CD1c-positive myeloid dendritic cell (primary cell): ENCODE measurements around the gene FAM229B.

Source experiments
- DNase-seq: peaks from one replicate; pipeline ENCODE4 v3.0.0-alpha.2; 2016; ENCODE audit errors: extremely low spot score

Gene FAM229B

GRCh38 chr6:112141707-112142106 is 54.3 kb downstream of the FAM229B start:
- no peak for DNase-seq

GRCh38 chr6:112144145-112144926 is 56.9 kb downstream of the FAM229B start:
- no peak for DNase-seq

- no peak for DNase-seq
Measured at GRCh38 chr6:112145080-112145573, 57.7 kb downstream of the FAM229B start.

- no peak for DNase-seq
Measured at GRCh38 chr6:112148103-112148502, 60.7 kb downstream of the FAM229B start.

- no peak for DNase-seq
Measured at GRCh38 chr6:112149236-112149635, 61.8 kb downstream of the FAM229B start.

- DNase-seq, result no peak
Measured at GRCh38 chr6:112149719-112150263, 62.4 kb downstream of the FAM229B start.

DNA sequence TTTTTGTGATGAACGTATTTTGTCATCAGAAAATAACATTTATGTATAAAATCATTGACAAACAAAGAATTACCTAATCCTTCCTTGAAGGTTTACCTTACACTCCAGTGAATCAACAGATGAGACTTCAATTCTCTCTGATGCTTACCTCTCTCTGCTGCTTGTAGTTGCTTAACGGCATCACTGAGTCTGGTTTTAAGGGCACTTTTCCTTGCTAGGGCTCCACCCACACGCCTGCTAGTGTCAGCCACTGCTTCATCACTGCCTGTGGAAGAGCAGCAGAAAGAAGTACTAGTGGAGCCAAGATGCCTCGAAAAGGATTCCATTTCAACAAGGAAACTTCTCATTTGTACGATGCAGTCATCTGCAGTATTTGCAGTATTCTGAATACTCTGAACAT is 63.0 kb downstream of the FAM229B start:
- no peak for DNase-seq
